Keratinocyte (primary cell): ENCODE measurements around the gene TRIM75. TPM values are rescaled to one million over a fixed set of nuclear protein-coding genes. Genes with fewer than 3 reads are reported as not detected.

Source experiments
- DNase-seq: peaks from one replicate; pipeline ENCODE4 v3.0.0-alpha.2; 2011; ENCODE audit warnings: low read depth, missing footprints, low spot score
- FAIRE-seq: peaks from 2 replicates; lab custom pipeline; 2011; peaks lifted over from hg19 to GRCh38; lab: Jason Lieb, UNC
- H2AFZ ChIP-seq: 2 replicates; pipeline ENCODE4 v1.6.0; 2012; ENCODE audit warnings: low read length, control low read depth, inconsistent platforms; ENCODE audit not compliant: control insufficient read depth
- H3K27ac ChIP-seq: 2 replicates; pipeline ENCODE4 v1.5.1; 2011; ENCODE audit warnings: low read length; ENCODE audit not compliant: control insufficient read depth, insufficient read depth
- H3K27me3 ChIP-seq: 3 replicates; pipeline ENCODE4 v1.6.0; 2011; ENCODE audit warnings: low read length; ENCODE audit not compliant: control insufficient read depth, insufficient read depth; ENCODE audit errors: extremely low read depth
- H3K36me3 ChIP-seq, 2 experiments: 2 replicates in 1 of 2; 3 replicates in 1 of 2; pipeline ENCODE4 v1.5.1; 2011; ENCODE audit warnings: low read length in 2 of 2, mild to moderate bottlenecking in 1 of 2; ENCODE audit not compliant: control insufficient read depth in 2 of 2, insufficient read depth in 2 of 2; ENCODE audit errors: extremely low read depth in 1 of 2
- H3K4me1 ChIP-seq: 3 replicates; pipeline ENCODE4 v1.5.1; 2011; ENCODE audit warnings: low read length; ENCODE audit not compliant: control insufficient read depth, insufficient read depth; ENCODE audit errors: extremely low read depth
- H3K4me2 ChIP-seq: 3 replicates; pipeline ENCODE4 v1.6.0; 2011; ENCODE audit warnings: low read depth, low read length; ENCODE audit not compliant: control insufficient read depth, insufficient read depth; ENCODE audit errors: extremely low read depth
- H3K4me3 ChIP-seq, 3 experiments: fragments of 200-600 bp in 1 of 3; sonication (generic) in 1 of 3; 2 replicates in 2 of 3; 3 replicates in 1 of 3; pipeline ENCODE4 v1.5.1; 2011 to 2016; ENCODE audit warnings: low read length in 3 of 3, mild to moderate bottlenecking in 3 of 3, control low read depth in 2 of 3, inconsistent platforms in 1 of 3, low read depth in 1 of 3, mixed read lengths in 1 of 3, mixed run types in 1 of 3, moderate library complexity in 1 of 3; ENCODE audit not compliant: control insufficient read depth in 2 of 3, insufficient read depth in 2 of 3; ENCODE audit errors: extremely low read depth in 1 of 3
- H3K79me2 ChIP-seq: 2 replicates; pipeline ENCODE4 v1.6.0; 2012; ENCODE audit warnings: low read length; ENCODE audit not compliant: control insufficient read depth, insufficient read depth
- H3K9ac ChIP-seq: 3 replicates; pipeline ENCODE4 v1.6.0; 2011; ENCODE audit warnings: low read length; ENCODE audit not compliant: control insufficient read depth, insufficient read depth; ENCODE audit errors: extremely low read depth
- H3K9me1 ChIP-seq: 3 replicates; pipeline ENCODE4 v1.6.0; 2011; ENCODE audit warnings: low read length; ENCODE audit not compliant: control insufficient read depth, insufficient read depth; ENCODE audit errors: extremely low read depth
- H3K9me3 ChIP-seq: 2 replicates; pipeline ENCODE4 v1.5.1; 2012; ENCODE audit warnings: low read depth, low read length; ENCODE audit not compliant: control insufficient read depth
- H4K20me1 ChIP-seq: 3 replicates; pipeline ENCODE4 v1.6.0; 2011; ENCODE audit warnings: low read length; ENCODE audit not compliant: control insufficient read depth, insufficient read depth; ENCODE audit errors: extremely low read depth
- CTCF ChIP-seq, 3 experiments: IDR thresholded peaks in 1 of 3; conservative IDR thresholded peaks in 1 of 3; optimal IDR thresholded peaks in 1 of 3; 2 replicates in 2 of 3; 3 replicates in 1 of 3; pipeline versions ENCODE3 to v1.5.1; 2011; ENCODE audit warnings: low read length in 3 of 3, mild to moderate bottlenecking in 3 of 3, moderate library complexity in 2 of 3, control low read depth in 1 of 3, inconsistent platforms in 1 of 3; ENCODE audit not compliant: insufficient read depth in 2 of 3; ENCODE audit errors: extremely low read depth in 1 of 3
- EZH2 ChIP-seq: IDR thresholded peaks from one replicate; pipeline ENCODE4 v1.6.1; 2012; ENCODE audit warnings: inconsistent platforms, mild to moderate bottlenecking, low read length, moderate library complexity
- dilution Hi-C: fragments of 300-500 bp; cut with MboI; formaldehyde crosslinking; loops from one replicate; pipeline ENCODE4 v1.7.0; 2020; ENCODE audit warnings: low sequenced_read_pairs; ENCODE audit not compliant: extremely low pct_ligation_motif_present
- polyA plus RNA-seq, 5 experiments: library from polyadenylated mRNA; depleted of rRNA in 3 of 5; stranded (reverse) in 3 of 5; stranded (forward) in 1 of 5; unstranded in 1 of 5; fragments of >200 nt; gene quantifications; 1 replicate in 1 of 5; 2 replicates in 3 of 5; 3 replicates in 1 of 5; pipeline versions ENCODE4 v1.2.1 to v1.2.3, GENCODE V29; 2011 to 2012; ENCODE audit warnings: missing spikeins in 2 of 5, low read depth in 1 of 5, low replicate concordance in 1 of 5

The TRIM75 gene
- polyA plus RNA-seq, 1 donor (not counting 4 experiments of a cell fraction or from before 2014, with no cell fraction given) = not detected

- H4K20me1 ChIP-seq = no peaks in the 10 kb centered on the region
- H3K79me2 ChIP-seq = no peaks in the 10 kb centered on the region
- no peaks in the 10 kb centered on the region for H3K36me3 ChIP-seq
- no peak for FAIRE-seq
- no peaks in the 10 kb centered on the region for H3K9me3 ChIP-seq
- H2AFZ ChIP-seq = no peak overlapping the region
- no peaks in the 10 kb centered on the region for H3K9me1 ChIP-seq
- no peak overlapping the region for H3K9ac ChIP-seq
- DNase-seq = no peak
- dilution Hi-C loops = no loop called here
- H3K4me3 ChIP-seq = no peak overlapping the region
- H3K4me1 ChIP-seq = no peaks in the 10 kb centered on the region
- no peak overlapping the region for H3K4me2 ChIP-seq
- TF ChIP-seq CTCF (optimal IDR thresholded peaks at IDR 0.05 in 1 of 3, IDR thresholded peaks at IDR 0.05 in 1 of 3, conservative IDR thresholded peaks at IDR 0.05 in 1 of 3; ENCODE audit: extremely low read depth in 1 of 3, insufficient read depth in 2 of 3, low read length in 3 of 3) = no peak
- no peaks in the 10 kb centered on the region for H3K27me3 ChIP-seq
- H3K27ac ChIP-seq = no peak overlapping the region
Measured at GRCh38 chr4:165006456-165006855, 47.2 kb upstream of the TRIM75 start.

GRCh38 chr4:165006886-165007285 lies 46.8 kb upstream of the TRIM75 start:
- Histone ChIP-seq H4K20me1 (no peaks in the 10 kb centered on the region), H3K27me3 (no peaks in the 10 kb centered on the region), H3K36me3 (no peaks in the 10 kb centered on the region), H3K9me3 (no peaks in the 10 kb centered on the region), H3K9me1 (no peaks in the 10 kb centered on the region), H3K4me1 (no peaks in the 10 kb centered on the region), H3K27ac (no peak overlapping the region), H3K4me3 (no peak overlapping the region), H2AFZ (no peak overlapping the region), H3K79me2 (no peaks in the 10 kb centered on the region), H3K4me2 (no peak overlapping the region), H3K9ac (no peak overlapping the region)
- dilution Hi-C loops = no loop called here
- TF ChIP-seq CTCF (optimal IDR thresholded peaks at IDR 0.05 in 1 of 3, IDR thresholded peaks at IDR 0.05 in 1 of 3, conservative IDR thresholded peaks at IDR 0.05 in 1 of 3; ENCODE audit: extremely low read depth in 1 of 3, insufficient read depth in 2 of 3, low read length in 3 of 3) = no peak
- TF ChIP-seq EZH2 = no peak
- DNase-seq (no peak), FAIRE-seq (no peak)
